GM12878 (cell line): ENCODE data around the gene LCAT. TPM values are rescaled to one million over a fixed set of nuclear protein-coding genes. Genes with fewer than 3 reads are reported as not detected.

Experiments used
- BCL11A ChIP-seq: IDR thresholded peaks from 2 replicates; pipeline ENCODE4 v1.6.1; 2011; ENCODE audit warnings: low read depth, low read length
- FOXM1 ChIP-seq: IDR thresholded peaks from 2 replicates; pipeline ENCODE4 v1.6.1; 2012; ENCODE audit warnings: low read depth, mild to moderate bottlenecking, inconsistent platforms, low read length, moderate library complexity
- HDGF ChIP-seq: fragments of 450-650 bp; IDR thresholded peaks from 2 replicates; pipeline ENCODE4 v1.6.1; 2016; ENCODE audit warnings: antibody characterized with exemption
- NFIC ChIP-seq: IDR thresholded peaks from 2 replicates; pipeline ENCODE4 v1.6.1; 2012; ENCODE audit warnings: low read depth, mild to moderate bottlenecking, inconsistent platforms, low read length, moderate library complexity
- NR2C2 ChIP-seq: IDR thresholded peaks from 2 replicates; pipeline ENCODE4 v1.6.1; 2011; ENCODE audit warnings: borderline replicate concordance, low read depth; ENCODE audit not compliant: control insufficient read depth, insufficient read length
- NRF1 ChIP-seq: conservative IDR thresholded peaks from 2 replicates; pipeline ENCODE4 v1.6.1; 2011; ENCODE audit warnings: mild to moderate bottlenecking, low read depth, low read length, improper control_type of control experiment
- PAX8 ChIP-seq: fragments of 450-650 bp; IDR thresholded peaks from 2 replicates; pipeline ENCODE4 v1.6.1; 2017; ENCODE audit warnings: mild to moderate bottlenecking, moderate library complexity
- RAD21 ChIP-seq: IDR thresholded peaks from 2 replicates; pipeline ENCODE4 v1.6.1; 2011; ENCODE audit warnings: mild to moderate bottlenecking, low read depth, low read length, moderate library complexity; ENCODE audit not compliant: insufficient read depth
- SMAD5 ChIP-seq: IDR thresholded peaks from 2 replicates; pipeline ENCODE4 v1.6.1; 2016; ENCODE audit warnings: antibody characterized with exemption, low read depth
- STAT1 ChIP-seq: fragments of 450-650 bp; conservative IDR thresholded peaks from 2 replicates; pipeline ENCODE4 v1.6.1; 2014; ENCODE audit warnings: antibody characterized with exemption, mild to moderate bottlenecking
- TAF1 ChIP-seq: IDR thresholded peaks from 2 replicates; pipeline ENCODE4 v1.6.1; 2011; ENCODE audit warnings: mild to moderate bottlenecking, low read depth, low read length, borderline replicate concordance
- YY1 ChIP-seq: IDR thresholded peaks from 2 replicates; pipeline ENCODE4 v1.6.1; 2011; ENCODE audit warnings: low read depth, mild to moderate bottlenecking, low read length
- polyA plus RNA-seq, 11 experiments: library from polyadenylated mRNA; depleted of rRNA in 4 of 11; unstranded in 6 of 11; stranded (reverse) in 5 of 11; fragments of >200 nt; fragmentation: Nextera tagmentation in 4 of 11; fragmentation: Illumina TruSeq in 1 of 11; extraction: Ambion mirVana in 4 of 11; extraction: Trizol in 1 of 11; gene quantifications; 1 replicate in 1 of 11; 2 replicates in 10 of 11; pipeline versions ENCODE4 v1.2.1 to v1.2.3, GENCODE V29; 2011 to 2016; ENCODE audit warnings: inconsistent platforms in 2 of 11, missing spikeins in 2 of 11, low read depth in 1 of 11
- total RNA-seq, 4 experiments: library from RNA; depleted of rRNA in 3 of 4; stranded (reverse); fragments of >200 nt in 3 of 4; fragmentation: Illumina TruSeq in 1 of 4; extraction: Trizol in 1 of 4; gene quantifications; 2 replicates each; pipeline versions ENCODE4 v1.2.1 to v1.2.3, GENCODE V29; 2013 to 2021
- TF ChIP-seq, protein P1 (sequence below): IDR thresholded peaks from 2 replicates; pipeline ENCODE4 v1.6.1; 2011; ENCODE audit warnings: low read depth, low read length, improper control_type of control experiment, borderline replicate concordance
- TF ChIP-seq, protein P2 (sequence below): fragments of 450-650 bp; formaldehyde crosslinking; IDR thresholded peaks from 2 replicates; pipeline ENCODE4 v1.4.0; 2022; ENCODE audit warnings: mild to moderate bottlenecking, moderate library complexity
- TF ChIP-seq, protein P3 (sequence below): fragments of 450-650 bp; IDR thresholded peaks from 2 replicates; pipeline ENCODE4 v1.6.1; 2017; ENCODE audit warnings: mild to moderate bottlenecking, moderate library complexity
- TF ChIP-seq, protein P4 (sequence below): fragments of 450-650 bp; IDR thresholded peaks from 2 replicates; pipeline ENCODE4 v1.6.1; 2018; ENCODE audit warnings: mild to moderate bottlenecking, low read depth, moderate library complexity; ENCODE audit not compliant: partially characterized antibody
- TF ChIP-seq, protein P5 (sequence below): IDR thresholded peaks from 2 replicates; pipeline ENCODE4 v1.6.1; 2011; ENCODE audit warnings: borderline replicate concordance, low read depth, mild to moderate bottlenecking, moderate library complexity, mixed read lengths, low read length; ENCODE audit not compliant: insufficient read depth; ENCODE audit errors: extremely low read length

The LCAT gene
- total and polyA plus RNA-seq, 10 of the 15 experiments (the other 5 are each of a cell fraction or from before 2014, with no cell fraction given), result 0.61 to 11.7 (median 3.3) TPM

DNA sequence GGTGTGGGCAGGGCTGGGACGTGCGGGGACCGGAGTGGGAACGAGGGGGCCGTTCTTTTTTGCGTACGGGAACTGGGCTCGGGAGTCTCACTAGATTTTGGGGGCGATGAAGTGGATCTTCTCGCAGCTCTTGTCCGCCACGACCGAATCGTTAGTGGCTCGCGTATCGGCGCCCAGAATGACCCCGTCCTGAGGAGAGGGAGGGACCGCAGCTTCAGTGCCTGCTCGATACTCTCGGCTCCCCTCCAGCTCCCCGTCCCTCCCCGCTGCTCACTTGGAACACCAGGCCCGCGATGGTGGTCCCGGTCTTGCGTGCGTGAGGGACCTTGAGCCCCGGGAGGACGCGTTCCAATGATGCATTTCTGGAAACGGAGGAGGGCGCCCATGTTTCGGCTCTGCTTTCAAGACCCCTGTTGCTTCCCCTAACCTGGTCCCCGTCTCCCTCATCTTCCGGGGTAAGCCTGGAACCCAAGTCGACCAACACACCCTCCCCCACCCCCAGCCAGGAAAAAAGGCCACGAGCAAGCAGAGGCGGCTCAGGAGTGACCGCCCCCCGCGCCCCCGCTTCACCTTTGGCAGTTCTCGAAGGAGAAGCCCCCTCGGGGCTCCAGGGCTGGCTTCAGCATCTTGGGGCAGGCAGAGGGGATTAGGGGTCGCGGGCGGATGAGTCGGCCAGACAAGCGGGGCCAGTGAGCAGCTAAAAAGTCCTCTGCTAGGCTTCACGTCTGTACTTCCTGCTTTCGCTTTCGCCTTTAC, 7.6 kb downstream of the LCAT start, which contains the start of gene PSMB10 (continued):
- TF ChIP-seq RAD21, result no peak
- no peak for TF ChIP-seq NFIC
- TF ChIP-seq HDGF, result no peak
- peak; percentile 79; the same call in 1 of the 2 replicates for TF ChIP-seq TAF1
- TF ChIP-seq NRF1, result no peak
- TF ChIP-seq, protein P1, sequence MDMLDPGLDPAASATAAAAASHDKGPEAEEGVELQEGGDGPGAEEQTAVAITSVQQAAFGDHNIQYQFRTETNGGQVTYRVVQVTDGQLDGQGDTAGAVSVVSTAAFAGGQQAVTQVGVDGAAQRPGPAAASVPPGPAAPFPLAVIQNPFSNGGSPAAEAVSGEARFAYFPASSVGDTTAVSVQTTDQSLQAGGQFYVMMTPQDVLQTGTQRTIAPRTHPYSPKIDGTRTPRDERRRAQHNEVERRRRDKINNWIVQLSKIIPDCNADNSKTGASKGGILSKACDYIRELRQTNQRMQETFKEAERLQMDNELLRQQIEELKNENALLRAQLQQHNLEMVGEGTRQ, result no peak
- TF ChIP-seq, protein P2, sequence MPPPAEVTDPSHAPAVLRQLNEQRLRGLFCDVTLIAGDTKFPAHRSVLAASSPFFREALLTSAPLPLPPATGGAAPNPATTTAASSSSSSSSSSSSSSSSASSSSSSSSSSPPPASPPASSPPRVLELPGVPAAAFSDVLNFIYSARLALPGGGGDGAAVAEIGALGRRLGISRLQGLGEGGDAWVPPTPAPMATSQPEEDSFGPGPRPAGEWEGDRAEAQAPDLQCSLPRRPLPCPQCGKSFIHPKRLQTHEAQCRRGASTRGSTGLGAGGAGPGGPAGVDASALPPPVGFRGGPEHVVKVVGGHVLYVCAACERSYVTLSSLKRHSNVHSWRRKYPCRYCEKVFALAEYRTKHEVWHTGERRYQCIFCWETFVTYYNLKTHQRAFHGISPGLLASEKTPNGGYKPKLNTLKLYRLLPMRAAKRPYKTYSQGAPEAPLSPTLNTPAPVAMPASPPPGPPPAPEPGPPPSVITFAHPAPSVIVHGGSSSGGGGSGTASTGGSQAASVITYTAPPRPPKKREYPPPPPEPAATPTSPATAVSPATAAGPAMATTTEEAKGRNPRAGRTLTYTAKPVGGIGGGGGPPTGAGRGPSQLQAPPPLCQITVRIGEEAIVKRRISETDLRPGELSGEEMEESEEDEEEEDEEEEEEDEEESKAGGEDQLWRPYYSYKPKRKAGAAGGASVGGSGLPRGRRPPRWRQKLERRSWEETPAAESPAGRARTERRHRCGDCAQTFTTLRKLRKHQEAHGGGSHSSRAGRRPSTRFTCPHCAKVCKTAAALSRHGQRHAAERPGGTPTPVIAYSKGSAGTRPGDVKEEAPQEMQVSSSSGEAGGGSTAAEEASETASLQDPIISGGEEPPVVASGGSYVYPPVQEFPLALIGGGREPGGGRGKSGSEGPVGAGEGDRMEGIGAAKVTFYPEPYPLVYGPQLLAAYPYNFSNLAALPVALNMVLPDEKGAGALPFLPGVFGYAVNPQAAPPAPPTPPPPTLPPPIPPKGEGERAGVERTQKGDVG (CRISPR knock-in tag), result no peak
- no peak for TF ChIP-seq BCL11A
- TF ChIP-seq, protein P3, sequence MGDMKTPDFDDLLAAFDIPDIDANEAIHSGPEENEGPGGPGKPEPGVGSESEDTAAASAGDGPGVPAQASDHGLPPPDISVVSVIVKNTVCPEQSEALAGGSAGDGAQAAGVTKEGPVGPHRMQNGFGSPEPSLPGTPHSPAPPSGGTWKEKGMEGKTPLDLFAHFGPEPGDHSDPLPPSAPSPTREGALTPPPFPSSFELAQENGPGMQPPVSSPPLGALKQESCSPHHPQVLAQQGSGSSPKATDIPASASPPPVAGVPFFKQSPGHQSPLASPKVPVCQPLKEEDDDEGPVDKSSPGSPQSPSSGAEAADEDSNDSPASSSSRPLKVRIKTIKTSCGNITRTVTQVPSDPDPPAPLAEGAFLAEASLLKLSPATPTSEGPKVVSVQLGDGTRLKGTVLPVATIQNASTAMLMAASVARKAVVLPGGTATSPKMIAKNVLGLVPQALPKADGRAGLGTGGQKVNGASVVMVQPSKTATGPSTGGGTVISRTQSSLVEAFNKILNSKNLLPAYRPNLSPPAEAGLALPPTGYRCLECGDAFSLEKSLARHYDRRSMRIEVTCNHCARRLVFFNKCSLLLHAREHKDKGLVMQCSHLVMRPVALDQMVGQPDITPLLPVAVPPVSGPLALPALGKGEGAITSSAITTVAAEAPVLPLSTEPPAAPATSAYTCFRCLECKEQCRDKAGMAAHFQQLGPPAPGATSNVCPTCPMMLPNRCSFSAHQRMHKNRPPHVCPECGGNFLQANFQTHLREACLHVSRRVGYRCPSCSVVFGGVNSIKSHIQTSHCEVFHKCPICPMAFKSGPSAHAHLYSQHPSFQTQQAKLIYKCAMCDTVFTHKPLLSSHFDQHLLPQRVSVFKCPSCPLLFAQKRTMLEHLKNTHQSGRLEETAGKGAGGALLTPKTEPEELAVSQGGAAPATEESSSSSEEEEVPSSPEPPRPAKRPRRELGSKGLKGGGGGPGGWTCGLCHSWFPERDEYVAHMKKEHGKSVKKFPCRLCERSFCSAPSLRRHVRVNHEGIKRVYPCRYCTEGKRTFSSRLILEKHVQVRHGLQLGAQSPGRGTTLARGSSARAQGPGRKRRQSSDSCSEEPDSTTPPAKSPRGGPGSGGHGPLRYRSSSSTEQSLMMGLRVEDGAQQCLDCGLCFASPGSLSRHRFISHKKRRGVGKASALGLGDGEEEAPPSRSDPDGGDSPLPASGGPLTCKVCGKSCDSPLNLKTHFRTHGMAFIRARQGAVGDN, result 0 out of 2 replicates have a peak, but pooled peaks have one; percentile 16
- no peak for TF ChIP-seq PAX8
- TF ChIP-seq NR2C2, result no peak
- TF ChIP-seq, protein P4, sequence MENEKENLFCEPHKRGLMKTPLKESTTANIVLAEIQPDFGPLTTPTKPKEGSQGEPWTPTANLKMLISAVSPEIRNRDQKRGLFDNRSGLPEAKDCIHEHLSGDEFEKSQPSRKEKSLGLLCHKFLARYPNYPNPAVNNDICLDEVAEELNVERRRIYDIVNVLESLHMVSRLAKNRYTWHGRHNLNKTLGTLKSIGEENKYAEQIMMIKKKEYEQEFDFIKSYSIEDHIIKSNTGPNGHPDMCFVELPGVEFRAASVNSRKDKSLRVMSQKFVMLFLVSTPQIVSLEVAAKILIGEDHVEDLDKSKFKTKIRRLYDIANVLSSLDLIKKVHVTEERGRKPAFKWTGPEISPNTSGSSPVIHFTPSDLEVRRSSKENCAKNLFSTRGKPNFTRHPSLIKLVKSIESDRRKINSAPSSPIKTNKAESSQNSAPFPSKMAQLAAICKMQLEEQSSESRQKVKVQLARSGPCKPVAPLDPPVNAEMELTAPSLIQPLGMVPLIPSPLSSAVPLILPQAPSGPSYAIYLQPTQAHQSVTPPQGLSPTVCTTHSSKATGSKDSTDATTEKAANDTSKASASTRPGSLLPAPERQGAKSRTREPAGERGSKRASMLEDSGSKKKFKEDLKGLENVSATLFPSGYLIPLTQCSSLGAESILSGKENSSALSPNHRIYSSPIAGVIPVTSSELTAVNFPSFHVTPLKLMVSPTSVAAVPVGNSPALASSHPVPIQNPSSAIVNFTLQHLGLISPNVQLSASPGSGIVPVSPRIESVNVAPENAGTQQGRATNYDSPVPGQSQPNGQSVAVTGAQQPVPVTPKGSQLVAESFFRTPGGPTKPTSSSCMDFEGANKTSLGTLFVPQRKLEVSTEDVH, result peak; percentile 33
- TF ChIP-seq, protein P5, sequence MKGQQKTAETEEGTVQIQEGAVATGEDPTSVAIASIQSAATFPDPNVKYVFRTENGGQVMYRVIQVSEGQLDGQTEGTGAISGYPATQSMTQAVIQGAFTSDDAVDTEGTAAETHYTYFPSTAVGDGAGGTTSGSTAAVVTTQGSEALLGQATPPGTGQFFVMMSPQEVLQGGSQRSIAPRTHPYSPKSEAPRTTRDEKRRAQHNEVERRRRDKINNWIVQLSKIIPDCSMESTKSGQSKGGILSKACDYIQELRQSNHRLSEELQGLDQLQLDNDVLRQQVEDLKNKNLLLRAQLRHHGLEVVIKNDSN, result no peak
- no peak; the same call in none of the 2 replicates for TF ChIP-seq SMAD5
- TF ChIP-seq STAT1, result 0 out of 2 replicates have a peak, but pooled peaks have one; percentile 37
- no peak for TF ChIP-seq FOXM1
- TF ChIP-seq YY1, result 0 out of 2 replicates have a peak, but pooled peaks have one; percentile 7
